Stimulated activated CD4-positive, alpha-beta T cell treated with anti-CD3 and anti-CD28 coated beads, Interleukin-1b, Interleukin-23, amount 100 ng/mL, for 48 hours (primary cell): ENCODE measurements around the gene NFKB1.
"Not testable (repeated sequence)": the region's sequence is repeated elsewhere in the genome, so short reads cannot be mapped to it uniquely, and the experiment has no call there.

Experiments used
- DNase-seq: peaks from one replicate; pipeline ENCODE4 v3.0.0-alpha.2; 2020

The NFKB1 gene

DNA sequence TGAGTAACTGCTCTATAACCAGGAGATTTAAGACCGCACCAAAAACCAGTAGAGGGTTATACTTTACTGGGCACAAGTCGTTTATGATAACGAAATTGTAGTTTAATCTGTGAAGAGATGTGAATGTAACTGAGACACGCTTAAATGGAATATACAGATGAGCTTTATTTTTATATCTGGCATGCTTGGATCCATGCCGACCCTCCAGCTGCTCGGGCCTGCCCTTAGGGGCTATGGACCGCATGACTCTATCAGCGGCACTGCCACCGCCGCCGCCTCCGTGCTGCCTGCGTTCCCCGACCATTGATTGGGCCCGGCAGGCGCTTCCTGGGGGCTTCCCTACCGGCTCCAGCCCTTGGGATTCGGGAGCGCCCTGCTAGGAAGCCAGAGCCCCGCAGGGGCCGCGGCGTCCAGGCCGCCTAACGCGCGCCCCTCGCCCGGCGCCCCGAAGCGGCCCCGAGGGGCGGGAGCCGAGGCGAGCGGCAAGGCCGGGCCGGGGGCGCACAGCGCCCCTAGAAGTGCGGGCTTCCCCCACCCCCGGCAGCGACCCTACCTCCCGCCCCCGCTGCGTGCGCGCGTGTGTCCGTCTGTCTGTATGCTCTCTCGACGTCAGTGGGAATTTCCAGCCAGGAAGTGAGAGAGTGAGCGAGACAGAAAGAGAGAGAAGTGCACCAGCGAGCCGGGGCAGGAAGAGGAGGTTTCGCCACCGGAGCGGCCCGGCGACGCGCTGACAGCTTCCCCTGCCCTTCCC is at the start of gene NFKB1:
Gene NFKB1 (plus strand): TSS at position 664 of the 751 bp plus-strand sequence. CDS start 24,160 bp downstream, outside the sequence.
- peak; percentile 82 for DNase-seq

DNA sequence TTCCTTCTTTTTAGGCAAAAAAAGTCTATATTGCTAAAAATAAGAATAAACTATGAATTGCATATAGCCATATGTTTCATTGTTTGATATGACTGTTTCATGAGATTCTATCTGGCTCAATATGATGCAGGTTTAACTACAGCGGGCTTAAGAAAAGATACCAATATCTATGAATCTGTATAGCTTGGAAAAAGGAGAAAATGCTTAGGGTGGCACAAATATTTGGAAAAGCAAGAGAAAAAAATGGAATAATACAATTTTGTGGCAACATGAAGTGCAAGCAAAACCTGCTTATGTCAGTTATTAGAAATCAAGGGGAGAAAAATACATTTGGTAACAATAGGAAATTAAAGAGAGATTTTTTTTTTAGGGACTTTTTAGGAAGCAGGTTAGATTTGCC is 48.3 kb upstream of the NFKB1 start:
- DNase-seq = no peak

DNA sequence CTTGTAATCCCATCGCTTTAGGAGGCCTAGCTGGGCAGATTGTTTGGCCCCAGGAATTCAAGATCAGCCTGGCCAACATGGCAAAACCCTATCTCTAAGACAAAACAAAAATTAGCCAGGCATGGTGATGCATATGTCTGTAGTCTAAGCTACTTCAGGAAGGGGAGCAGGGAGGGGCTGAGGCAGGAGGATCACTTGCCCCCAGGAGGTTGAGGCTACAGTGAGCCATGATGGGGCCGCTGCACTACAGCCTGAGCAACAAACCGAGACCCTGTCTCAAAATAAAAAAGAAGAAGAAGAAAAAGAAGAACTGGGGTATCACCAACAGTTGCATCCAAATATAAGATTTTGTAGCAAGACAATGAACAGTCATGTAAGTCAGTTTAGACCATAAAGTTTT is 47.3 kb upstream of the NFKB1 start:
- DNase-seq = no peak

DNA sequence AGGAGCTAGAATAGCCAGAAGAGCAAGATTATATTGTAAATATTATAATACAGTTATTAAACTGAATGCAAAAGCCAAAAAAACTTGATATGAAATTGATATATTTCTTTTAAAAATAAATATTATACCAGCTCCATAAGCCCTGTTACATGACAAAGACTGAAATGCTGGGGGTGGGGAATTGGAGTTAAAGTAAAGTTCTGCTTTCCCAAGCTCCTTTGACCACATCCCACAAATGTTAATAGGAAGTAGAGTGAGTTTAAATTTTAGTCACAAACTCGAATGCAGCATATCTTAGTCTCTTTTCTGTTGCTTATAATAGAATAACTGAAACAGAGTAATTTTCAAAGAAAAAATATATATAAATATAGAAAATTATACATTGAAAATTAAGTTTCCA is 46.9 kb upstream of the NFKB1 start:
- no peak for DNase-seq

- DNase-seq = no peak
Observed at GRCh38 chr4:102454981-102455685, 46.0 kb upstream of the NFKB1 start.

DNA sequence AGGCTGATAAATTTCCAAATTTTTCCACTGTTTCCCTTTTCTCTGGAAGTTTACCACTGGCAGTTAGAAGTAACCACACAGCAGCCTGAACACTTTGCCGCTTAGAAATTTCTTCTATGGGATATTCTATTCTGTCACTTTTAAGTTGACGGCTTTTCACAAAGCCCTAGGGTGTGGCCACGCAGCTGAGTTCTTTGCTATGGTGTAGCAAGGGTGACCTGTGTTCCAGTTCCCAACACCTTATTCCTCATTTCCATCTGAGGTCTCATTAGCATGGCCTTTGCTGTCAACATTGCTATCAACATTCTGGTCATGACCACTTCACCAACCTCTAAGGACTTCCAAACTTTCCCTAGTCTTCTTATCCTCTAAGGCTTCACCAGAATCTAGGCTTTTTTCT is 45.4 kb upstream of the NFKB1 start:
- no peak for DNase-seq

GRCh38 chr4:102466298-102466697 is 34.9 kb upstream of the NFKB1 start:
- DNase-seq = no peak

DNA sequence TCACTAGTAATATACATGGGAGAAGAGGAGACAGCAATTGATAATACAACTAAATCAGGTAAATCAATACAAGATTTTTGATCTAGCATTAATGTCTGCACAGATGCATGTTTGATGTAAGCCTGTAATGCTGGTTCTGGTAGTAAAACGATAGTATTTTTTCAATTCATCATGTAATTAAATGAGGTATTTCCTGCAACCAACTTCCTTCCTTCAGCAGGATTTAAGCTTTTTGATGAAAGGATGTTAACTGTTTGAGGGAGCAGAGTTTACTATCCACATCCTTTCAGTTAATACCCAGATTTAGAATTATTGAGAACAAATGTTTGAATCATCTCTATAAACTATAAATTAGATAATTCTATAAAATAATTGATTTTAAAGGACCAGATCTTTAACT is 31.4 kb upstream of the NFKB1 start:
- DNase-seq = no peak

GRCh38 chr4:102472441-102473013 is 28.6 kb upstream of the NFKB1 start:
- no peak for DNase-seq

DNA sequence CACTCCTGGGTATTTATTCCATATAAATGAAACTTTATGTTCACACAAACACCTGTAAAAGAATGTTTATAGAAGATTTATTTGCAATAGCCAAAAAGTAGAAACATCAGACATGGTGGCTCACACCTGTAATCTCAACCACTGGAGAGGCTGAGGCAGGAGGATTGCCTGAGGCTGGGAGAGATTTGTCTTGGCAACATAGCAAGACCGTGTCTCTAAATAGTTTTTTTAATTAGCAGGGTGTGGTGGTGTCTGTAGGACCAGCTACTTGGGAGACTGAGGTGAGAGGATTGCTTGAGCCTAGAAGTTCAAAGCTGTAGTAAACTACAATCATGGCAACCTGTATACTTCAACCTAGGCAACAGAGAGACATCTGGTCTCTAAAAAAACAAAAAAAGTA is 27.7 kb upstream of the NFKB1 start:
- DNase-seq = no peak

DNA sequence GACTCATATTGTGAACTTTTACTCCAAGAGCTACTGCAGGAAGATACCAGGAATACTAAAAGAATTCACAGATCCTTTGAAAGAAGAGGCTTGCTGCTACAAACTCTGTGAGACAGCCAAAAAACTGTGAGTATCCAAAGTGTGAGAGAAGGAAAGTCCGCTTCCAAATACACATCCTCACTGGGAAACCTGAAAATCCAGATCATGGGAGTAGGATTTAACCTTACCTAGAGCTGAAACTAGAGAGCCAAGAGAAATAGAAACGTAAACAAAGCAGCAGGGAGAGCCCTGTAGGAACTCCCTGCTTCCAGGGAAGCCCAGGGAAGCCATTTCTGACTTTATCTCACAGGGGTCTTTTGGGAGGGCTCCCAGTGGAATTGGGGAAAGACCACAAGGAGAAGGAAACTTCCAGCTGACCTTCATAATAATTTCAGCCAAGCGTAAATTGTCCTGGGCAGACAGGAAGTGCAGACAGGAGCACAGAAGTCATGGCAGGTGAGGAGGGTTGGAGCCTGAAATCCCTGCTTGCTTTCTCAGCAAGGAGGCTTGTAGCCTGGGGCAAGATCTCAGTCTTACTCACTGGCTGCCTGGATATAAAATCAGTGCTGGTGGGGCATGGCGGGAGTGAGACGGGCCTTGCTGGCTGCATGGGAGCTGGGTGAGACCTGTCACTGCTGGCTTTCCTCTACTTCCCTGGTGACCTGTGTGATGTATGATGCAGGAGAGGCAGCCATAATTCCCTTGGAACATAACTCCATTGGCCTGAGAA is 26.2 kb upstream of the NFKB1 start:
- DNase-seq = no peak

DNA sequence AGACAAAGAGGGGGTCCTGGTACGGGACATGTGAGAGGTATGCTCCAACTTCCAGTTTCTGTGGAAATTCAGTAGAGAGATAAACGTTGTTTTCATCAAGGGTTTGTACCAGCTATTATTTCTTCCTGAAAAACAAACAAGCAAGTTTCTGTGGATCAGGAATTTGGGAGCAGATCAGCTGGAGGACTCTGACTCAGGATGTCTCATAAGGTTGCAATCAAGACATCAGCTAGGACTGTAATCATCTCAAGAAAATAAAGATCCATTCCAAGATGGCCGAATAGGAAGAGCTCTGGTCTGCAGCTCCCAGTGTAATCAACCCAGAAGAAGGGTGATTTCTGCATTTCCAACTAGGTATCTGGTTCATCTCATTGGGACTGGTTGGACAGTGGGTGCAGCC is 23.5 kb upstream of the NFKB1 start:
- DNase-seq = no peak

GRCh38 chr4:102478186-102478585 is 23.0 kb upstream of the NFKB1 start:
- no peak for DNase-seq

- not testable (repeated sequence) for DNase-seq
Observed at GRCh38 chr4:102479832-102480231, 21.3 kb upstream of the NFKB1 start.

- DNase-seq = no peak
Observed at GRCh38 chr4:102483120-102483519, 18.0 kb upstream of the NFKB1 start.

DNA sequence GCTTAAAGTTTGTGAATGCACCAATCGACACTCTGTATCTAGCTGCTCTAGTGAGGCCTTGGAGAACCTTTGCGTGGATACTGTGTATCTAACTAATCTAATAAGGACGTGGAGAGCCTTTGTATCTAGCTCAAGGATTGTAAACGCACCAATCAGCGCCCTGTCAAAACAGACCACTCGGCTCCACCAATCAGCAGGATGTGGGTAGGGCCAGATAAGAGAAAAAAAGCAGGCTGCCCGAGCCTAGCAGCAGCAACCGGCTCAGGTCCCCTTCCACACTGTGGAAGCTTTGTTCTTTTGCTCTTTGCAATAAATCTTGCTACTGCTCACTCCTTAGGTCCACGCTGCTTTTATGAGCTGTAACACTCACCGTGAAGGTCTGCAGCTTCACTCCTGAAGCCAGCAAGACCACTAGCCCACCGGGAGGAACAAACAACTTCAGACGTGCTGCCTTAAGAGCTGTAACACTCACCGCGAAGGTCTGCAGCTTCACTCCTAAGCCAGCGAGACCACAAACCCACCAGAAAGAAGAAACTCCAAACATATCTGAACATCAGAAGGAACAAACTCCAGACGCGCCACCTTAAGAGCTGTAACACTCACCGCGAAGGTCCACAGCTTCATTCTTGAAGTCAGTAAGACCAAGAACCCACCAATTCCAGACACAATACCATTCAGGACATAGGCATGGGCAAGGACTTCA is 17.0 kb upstream of the NFKB1 start:
- not testable (repeated sequence) for DNase-seq

- no peak for DNase-seq
Observed at GRCh38 chr4:102492531-102493241, 8.5 kb upstream of the NFKB1 start.

DNA sequence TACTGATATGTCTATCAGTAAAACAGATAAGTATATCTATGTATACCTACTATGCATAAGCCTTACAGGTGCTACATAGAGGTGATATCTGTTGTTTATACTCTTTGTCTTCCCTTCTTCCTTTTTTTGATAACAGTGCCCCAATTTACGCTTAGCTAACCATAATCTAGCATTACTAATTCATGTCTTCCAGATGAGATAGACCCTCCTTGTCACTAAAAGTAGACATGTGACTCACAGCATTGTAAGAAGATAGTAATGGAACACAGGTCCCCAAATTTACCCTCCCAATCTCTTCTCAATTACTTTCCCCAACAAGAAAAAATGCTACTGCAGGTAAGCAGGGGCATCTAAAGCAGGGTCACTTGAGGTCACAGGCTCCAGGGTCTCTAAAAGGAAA is 7.9 kb upstream of the NFKB1 start:
- no peak for DNase-seq

DNA sequence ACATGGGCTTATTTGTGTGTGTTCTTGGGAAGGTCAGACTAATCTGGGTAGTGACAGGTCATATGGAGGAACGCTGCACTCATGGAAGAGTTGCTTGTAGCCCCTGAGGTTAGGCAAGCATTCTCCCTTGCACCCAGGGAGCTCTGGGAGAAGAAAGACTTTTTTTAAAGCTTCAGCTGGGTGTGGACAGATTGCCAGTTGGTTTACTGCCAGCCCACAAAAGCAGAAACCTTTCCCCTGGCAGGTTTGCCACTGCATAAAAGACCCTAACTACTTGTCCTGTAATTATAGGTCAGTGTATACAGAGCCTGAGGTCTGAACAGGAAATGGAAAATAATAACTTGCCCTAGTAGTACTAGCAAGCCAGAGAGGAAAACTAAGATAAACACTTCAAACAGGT is 7.4 kb upstream of the NFKB1 start:
- DNase-seq = no peak

GRCh38 chr4:102494603-102495002 is 6.6 kb upstream of the NFKB1 start:
- no peak for DNase-seq

DNA sequence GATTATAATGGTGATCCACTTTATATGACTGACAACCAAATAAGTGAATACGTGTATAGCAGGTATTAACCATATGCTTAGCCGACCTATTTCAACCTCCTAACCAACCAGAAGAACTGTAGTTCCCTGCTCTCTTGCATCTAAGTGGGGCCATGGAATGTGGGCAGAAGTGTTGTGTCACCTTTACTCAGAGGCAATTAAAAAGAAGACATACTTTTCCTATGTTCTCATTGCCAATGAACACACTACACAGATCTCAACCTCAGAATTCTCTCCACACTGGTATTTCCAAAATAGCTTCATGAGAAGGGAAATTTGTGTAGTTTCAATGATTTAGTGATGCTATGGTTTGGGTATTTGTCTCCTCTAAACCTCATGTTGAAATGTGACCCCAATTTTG is 3.2 kb upstream of the NFKB1 start:
- no peak for DNase-seq

- DNase-seq = peak; percentile 34
Observed at GRCh38 chr4:102500352-102500695, 835 bp upstream of the NFKB1 start.

GRCh38 chr4:102501447-102501696 is 213 bp downstream of the NFKB1 start:
- no peak for DNase-seq
